GM12878 (cell line): Measurements from ENCODE around the gene HERC5. TPM values are rescaled to one million over a fixed set of nuclear protein-coding genes. Genes with fewer than 3 reads are reported as not detected.

Experiments used
- ATAC-seq: fragments of 200-7000 bp; cut with Tn5 transposase; 3 replicates; pipeline ENCODE4 v1.9.1; 2020; ENCODE audit warnings: mild to moderate bottlenecking, moderate library complexity
- BruUV-seq: library from RNA; stranded (reverse); fragments of 400-500 nt; replicated peaks from 2 replicates; lab custom pipeline; 2021; lab: Mats Ljungman, UMichigan
- CTCF ChIA-PET: fragments of 300-600 bp; sonication (Branson Sonifier 250); formaldehyde crosslinking; extraction: SDS; loops from one replicate; lab custom pipeline; 2021; ENCODE audit warnings: inconsistent platforms; lab: Yijun Ruan, JAX
- POLR2A ChIA-PET: fragments of 350-600 bp; formaldehyde crosslinking; extraction: SDS; loops from one replicate; lab custom pipeline; 2021; ENCODE audit warnings: inconsistent platforms; lab: Charles Lee
- RAD21 ChIA-PET: fragments of 300-600 bp; sonication (Branson Sonifier 250); formaldehyde crosslinking; loops from one replicate; lab custom pipeline; 2023; ENCODE audit warnings: antibody characterized with exemption; ENCODE audit not compliant: unreplicated experiment; lab: Charles Lee
- SMC1A ChIA-PET: fragments of 300-600 bp; sonication (Branson Sonifier 250); formaldehyde crosslinking; loops from one replicate; lab custom pipeline; 2023; ENCODE audit not compliant: unreplicated experiment, uncharacterized antibody; lab: Charles Lee
- DNase-seq: peaks from one replicate; pipeline ENCODE4 v3.0.0-alpha.2; 2011; ENCODE audit warnings: low read depth, low spot score
- FAIRE-seq: peaks from 3 replicates; lab custom pipeline; 2011; peaks lifted over from hg19 to GRCh38; lab: Jason Lieb, UNC
- H2AFZ ChIP-seq: 2 replicates; pipeline ENCODE4 v1.6.0; 2011; ENCODE audit warnings: low read depth, low read length, control low read depth; ENCODE audit not compliant: control insufficient read depth
- H3K27ac ChIP-seq: 2 replicates; pipeline ENCODE4 v1.5.1; 2011; ENCODE audit warnings: control low read depth; ENCODE audit not compliant: control insufficient read depth, insufficient read depth
- H3K27me3 ChIP-seq, 2 experiments: replicated peaks in 1 of 2; 2 replicates each; pipeline versions ENCODE4 v1.6.0 to v1.6.1; 2011; ENCODE audit warnings: low read length in 1 of 2; ENCODE audit not compliant: control insufficient read depth in 2 of 2, insufficient read depth in 2 of 2
- H3K36me3 ChIP-seq, 2 experiments: 2 replicates each; pipeline ENCODE4 v1.5.1; 2011; ENCODE audit warnings: low read length in 1 of 2; ENCODE audit not compliant: control insufficient read depth in 2 of 2, insufficient read depth in 2 of 2
- H3K4me1 ChIP-seq: 2 replicates; pipeline ENCODE4 v1.6.1; 2011; ENCODE audit warnings: mild to moderate bottlenecking, low read length, moderate library complexity, mixed read lengths; ENCODE audit not compliant: control insufficient read depth, insufficient read depth
- H3K4me2 ChIP-seq: 2 replicates; pipeline ENCODE4 v1.6.0; 2011; ENCODE audit warnings: control low read depth; ENCODE audit not compliant: control insufficient read depth, insufficient read depth
- H3K4me3 ChIP-seq: fragments of 200-600 bp; sonication (generic); 2 replicates; pipeline ENCODE4 v1.5.1; 2016
- H3K79me2 ChIP-seq: 2 replicates; pipeline ENCODE4 v1.6.0; 2011; ENCODE audit warnings: low read length; ENCODE audit not compliant: control insufficient read depth, insufficient read depth
- H3K9ac ChIP-seq: 2 replicates; pipeline ENCODE4 v1.8.0; 2011; ENCODE audit warnings: low read length, control low read depth, mixed read lengths; ENCODE audit not compliant: control insufficient read depth, insufficient read depth
- H3K9me3 ChIP-seq: replicated peaks from 3 replicates; pipeline ENCODE4 v1.5.1; 2011; ENCODE audit warnings: mild to moderate bottlenecking, low read length; ENCODE audit not compliant: control insufficient read depth, insufficient read depth
- H4K20me1 ChIP-seq: 2 replicates; pipeline ENCODE4 v1.6.0; 2011; ENCODE audit not compliant: control insufficient read depth, insufficient read depth
- BACH1 ChIP-seq: fragments of 450-650 bp; IDR thresholded peaks from 2 replicates; pipeline ENCODE4 v1.6.1; 2017; ENCODE audit warnings: mild to moderate bottlenecking, borderline replicate concordance
- CEBPB ChIP-seq, 2 experiments: fragments of 150-350 bp in 1 of 2; IDR thresholded peaks; 2 replicates each; pipeline ENCODE4 v1.6.1; 2012 to 2014; ENCODE audit warnings: low read depth in 2 of 2, low read length in 2 of 2, borderline replicate concordance in 1 of 2, inconsistent platforms in 1 of 2
- CREM ChIP-seq: IDR thresholded peaks from 2 replicates; pipeline ENCODE4 v1.6.1; 2014; ENCODE audit warnings: antibody characterized with exemption, low read depth
- ESRRA ChIP-seq: IDR thresholded peaks from 2 replicates; pipeline ENCODE4 v1.6.1; 2012; ENCODE audit warnings: mild to moderate bottlenecking, low read length, improper control_type of control experiment
- HSF1 ChIP-seq: fragments of 150-350 bp; IDR thresholded peaks from 2 replicates; pipeline ENCODE4 v1.6.1; 2014; ENCODE audit warnings: mild to moderate bottlenecking, low read depth, low read length
- NR2F1 ChIP-seq: fragments of 450-650 bp; conservative IDR thresholded peaks from 2 replicates; pipeline ENCODE4 v1.6.1; 2017; ENCODE audit warnings: mild to moderate bottlenecking
- SMC3 ChIP-seq: IDR thresholded peaks from 2 replicates; pipeline ENCODE4 v1.6.1; 2011; ENCODE audit warnings: low read length, improper control_type of control experiment, borderline replicate concordance
- ZBTB33 ChIP-seq: fragments of 450-650 bp; IDR thresholded peaks from 2 replicates; pipeline ENCODE4 v1.6.1; 2017; ENCODE audit warnings: mild to moderate bottlenecking
- whole genome bisulfite sequencing: methylation state at CpG from one replicate; pipeline ENCODE4 v1.1.6; 2016; ENCODE audit warnings: low lambda C conversion rate; ENCODE audit not compliant: insufficient replicate concordance, insufficient coverage; ENCODE audit errors: missing lambda C conversion rate; 5-methylcytosine and 5-hydroxymethylcytosine counted together
- in situ Hi-C: fragments of 300-500 bp; cut with MboI; formaldehyde crosslinking; loops from 9 replicates; pipeline ENCODE4 v1.14.3; 2018; ENCODE audit warnings: mixed read lengths
- intact Hi-C: fragments of 100-400 bp; cut with micrococcal nuclease; formaldehyde crosslinking; loops from one replicate; pipeline ENCODE4 v1.14.2; 2022; ENCODE audit not compliant: unreplicated experiment
- polyA plus RNA-seq, 11 experiments: library from polyadenylated mRNA; depleted of rRNA in 4 of 11; unstranded in 6 of 11; stranded (reverse) in 5 of 11; fragments of >200 nt; fragmentation: Nextera tagmentation in 4 of 11; fragmentation: Illumina TruSeq in 1 of 11; extraction: Ambion mirVana in 4 of 11; extraction: Trizol in 1 of 11; gene quantifications; 1 replicate in 1 of 11; 2 replicates in 10 of 11; pipeline versions ENCODE4 v1.2.1 to v1.2.3, GENCODE V29; 2011 to 2016; ENCODE audit warnings: inconsistent platforms in 2 of 11, missing spikeins in 2 of 11, low read depth in 1 of 11
- total RNA-seq, 4 experiments: library from RNA; depleted of rRNA in 3 of 4; stranded (reverse); fragments of >200 nt in 3 of 4; fragmentation: Illumina TruSeq in 1 of 4; extraction: Trizol in 1 of 4; gene quantifications; 2 replicates each; pipeline versions ENCODE4 v1.2.1 to v1.2.3, GENCODE V29; 2013 to 2021

HERC5 gene
- total and polyA plus RNA-seq, 10 of the 15 experiments (the other 5 are each of a cell fraction or from before 2014, with no cell fraction given): 12.5 to 60.7 (median 25.1) TPM

GRCh38 chr4:88409206-88409605 lies 47.7 kb upstream of the HERC5 start:
- 87% methylated on average over 2 of the region's 2 CpGs for WGBS
- Histone ChIP-seq H3K4me2 (no peak overlapping the region), H3K9ac (no peak overlapping the region), H3K4me1 (peaks cover 4% of the 10 kb centered on the region; the same call in 1 of the 2 replicates), H3K9me3 (no peaks in the 10 kb centered on the region; the same call in 2 of the 3 replicates), H3K4me3 (no peak overlapping the region), H3K27ac (no peak overlapping the region), H2AFZ (no peak overlapping the region), H3K27me3 (no peaks in the 10 kb centered on the region), H4K20me1 (no peaks in the 10 kb centered on the region), H3K79me2 (no peaks in the 10 kb centered on the region)
- POLR2A ChIA-PET: no interaction called here
- intact Hi-C loops: no loop called here
- BruUV-seq: no TSS peak
- in situ Hi-C loops: no loop called here
- no peak for DNase-seq
- CTCF ChIA-PET: interaction anchor here (0.6 to 1.7 kb wide), 3 partner anchors 7 to 116 kb away, joined by 3 read pairs; no protein-coding TSS in a partner anchor
- FAIRE-seq: no peak
- SMC1A ChIA-PET: interaction anchor here (0.9 kb wide), 1 partner anchor 15 kb away, joined by 3 read pairs; no protein-coding TSS in a partner anchor
- TF ChIP-seq CREM (no peak), CEBPB (IDR thresholded peaks at IDR 0.05; ENCODE audit: borderline replicate concordance in 1 of 2, low read depth in 2 of 2, low read length in 2 of 2) (no peak)
- TF ChIP-seq, all 136 proteins: peak for 0
- no peak for ATAC-seq
- RAD21 ChIA-PET: no interaction called here
- no peaks in the 10 kb centered on the region for H3K36me3 ChIP-seq

- in situ Hi-C loops: no loop called here
- no peak for ATAC-seq
- no peak for FAIRE-seq
- Histone ChIP-seq H3K4me2 (no peak overlapping the region), H2AFZ (no peak overlapping the region), H3K4me1 (peaks cover 4% of the 10 kb centered on the region; the same call in 1 of the 2 replicates), H3K27ac (no peak overlapping the region), H4K20me1 (no peaks in the 10 kb centered on the region), H3K9ac (no peak overlapping the region), H3K9me3 (no peaks in the 10 kb centered on the region; the same call in 2 of the 3 replicates), H3K79me2 (no peaks in the 10 kb centered on the region), H3K4me3 (no peak overlapping the region), H3K27me3 (no peaks in the 10 kb centered on the region), H3K36me3 (no peaks in the 10 kb centered on the region)
- ChIA-PET RAD21 (interaction anchor here (1.1 to 2.1 kb wide), 3 partner anchors 10 to 191 kb away, joined by 3 to 10 read pairs (median 3); no protein-coding TSS in a partner anchor), POLR2A (interaction anchor here (0.5 kb wide), 1 partner anchor 87 kb away, joined by 4 read pairs; no protein-coding TSS in a partner anchor), CTCF (interaction anchor here (0.9 to 1.7 kb wide), 3 partner anchors 8 to 116 kb away, joined by 3 read pairs; partner anchors contain the start of gene HERC6), SMC1A (interaction anchor here (0.6 to 1.9 kb wide), 3 partner anchors 8 to 14 kb away, joined by 3 to 6 read pairs (median 4); no protein-coding TSS in a partner anchor)
- 100% methylated on average over 1 of the region's 1 CpG for WGBS
- intact Hi-C loops: no loop called here
- no peak for DNase-seq
- BruUV-seq: no TSS peak
- TF ChIP-seq BACH1 (no peak), ESRRA (no peak), NR2F1 (no peak), SMC3 (no peak), HSF1 (no peak), ZBTB33 (no peak)
These were observed 47.1 kb upstream of the HERC5 start for GRCh38 chr4:88409789-88410188.
